GM21423 (cell line): ENCODE data around the gene NOL3.

Experiments used
- ATAC-seq: cut with Tn5 transposase; IDR thresholded peaks from one replicate; pipeline ENCODE4 v1.9.1; 2021; ENCODE audit warnings: mild to moderate bottlenecking, moderate library complexity; ENCODE audit not compliant: unreplicated experiment

Gene NOL3

GRCh38 chr16:67202426-67202825, 32.1 kb downstream of the NOL3 start:
- ATAC-seq, result no peak

- no peak for ATAC-seq
These were observed 32.7 kb downstream of the NOL3 start for GRCh38 chr16:67202956-67203493.

- ATAC-seq, result no peak
These were observed 33.7 kb downstream of the NOL3 start for GRCh38 chr16:67204076-67204475.

GRCh38 chr16:67206129-67206837, 35.9 kb downstream of the NOL3 start:
- no peak for ATAC-seq

- ATAC-seq, result no peak
These were observed 36.5 kb downstream of the NOL3 start for GRCh38 chr16:67206838-67207248.

GRCh38 chr16:67207249-67208091, 37.1 kb downstream of the NOL3 start:
- ATAC-seq, result no peak

GRCh38 chr16:67208154-67208896, 38.0 kb downstream of the NOL3 start:
- ATAC-seq, result no peak

- ATAC-seq, result no peak
These were observed 39.2 kb downstream of the NOL3 start for GRCh38 chr16:67209565-67209964.

GRCh38 chr16:67210069-67210937, 40.0 kb downstream of the NOL3 start:
- ATAC-seq, result no peak

GRCh38 chr16:67211674-67212073, 41.3 kb downstream of the NOL3 start:
- ATAC-seq, result no peak

GRCh38 chr16:67212766-67213165, 42.4 kb downstream of the NOL3 start:
- no peak for ATAC-seq

GRCh38 chr16:67213197-67214019, 43.1 kb downstream of the NOL3 start:
- no peak for ATAC-seq

- no peak for ATAC-seq
These were observed 45.4 kb downstream of the NOL3 start for GRCh38 chr16:67215706-67216105.

GRCh38 chr16:67216612-67217490, 46.5 kb downstream of the NOL3 start:
- no peak for ATAC-seq

GRCh38 chr16:67223992-67224391, 53.7 kb downstream of the NOL3 start:
- ATAC-seq, result no peak
